Measurements from ENCODE around the gene NPC1L1.

GRCh38 chr7:44538798-44539668 lies 2.1 kb downstream of the NPC1L1 start:
- TF ChIP-seq CTCF (IDR thresholded peaks at IDR 0.05) (no peak), POLR2A (IDR thresholded peaks at IDR 0.05) (no peak), EP300 (IDR thresholded peaks at IDR 0.05) (no peak)

All from ovary (tissue), 3 donors.